ENCODE measurements around the gene TECPR2.

TECPR2 gene, protein sequence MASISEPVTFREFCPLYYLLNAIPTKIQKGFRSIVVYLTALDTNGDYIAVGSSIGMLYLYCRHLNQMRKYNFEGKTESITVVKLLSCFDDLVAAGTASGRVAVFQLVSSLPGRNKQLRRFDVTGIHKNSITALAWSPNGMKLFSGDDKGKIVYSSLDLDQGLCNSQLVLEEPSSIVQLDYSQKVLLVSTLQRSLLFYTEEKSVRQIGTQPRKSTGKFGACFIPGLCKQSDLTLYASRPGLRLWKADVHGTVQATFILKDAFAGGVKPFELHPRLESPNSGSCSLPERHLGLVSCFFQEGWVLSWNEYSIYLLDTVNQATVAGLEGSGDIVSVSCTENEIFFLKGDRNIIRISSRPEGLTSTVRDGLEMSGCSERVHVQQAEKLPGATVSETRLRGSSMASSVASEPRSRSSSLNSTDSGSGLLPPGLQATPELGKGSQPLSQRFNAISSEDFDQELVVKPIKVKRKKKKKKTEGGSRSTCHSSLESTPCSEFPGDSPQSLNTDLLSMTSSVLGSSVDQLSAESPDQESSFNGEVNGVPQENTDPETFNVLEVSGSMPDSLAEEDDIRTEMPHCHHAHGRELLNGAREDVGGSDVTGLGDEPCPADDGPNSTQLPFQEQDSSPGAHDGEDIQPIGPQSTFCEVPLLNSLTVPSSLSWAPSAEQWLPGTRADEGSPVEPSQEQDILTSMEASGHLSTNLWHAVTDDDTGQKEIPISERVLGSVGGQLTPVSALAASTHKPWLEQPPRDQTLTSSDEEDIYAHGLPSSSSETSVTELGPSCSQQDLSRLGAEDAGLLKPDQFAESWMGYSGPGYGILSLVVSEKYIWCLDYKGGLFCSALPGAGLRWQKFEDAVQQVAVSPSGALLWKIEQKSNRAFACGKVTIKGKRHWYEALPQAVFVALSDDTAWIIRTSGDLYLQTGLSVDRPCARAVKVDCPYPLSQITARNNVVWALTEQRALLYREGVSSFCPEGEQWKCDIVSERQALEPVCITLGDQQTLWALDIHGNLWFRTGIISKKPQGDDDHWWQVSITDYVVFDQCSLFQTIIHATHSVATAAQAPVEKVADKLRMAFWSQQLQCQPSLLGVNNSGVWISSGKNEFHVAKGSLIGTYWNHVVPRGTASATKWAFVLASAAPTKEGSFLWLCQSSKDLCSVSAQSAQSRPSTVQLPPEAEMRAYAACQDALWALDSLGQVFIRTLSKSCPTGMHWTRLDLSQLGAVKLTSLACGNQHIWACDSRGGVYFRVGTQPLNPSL (N-terminal part only)

DNA sequence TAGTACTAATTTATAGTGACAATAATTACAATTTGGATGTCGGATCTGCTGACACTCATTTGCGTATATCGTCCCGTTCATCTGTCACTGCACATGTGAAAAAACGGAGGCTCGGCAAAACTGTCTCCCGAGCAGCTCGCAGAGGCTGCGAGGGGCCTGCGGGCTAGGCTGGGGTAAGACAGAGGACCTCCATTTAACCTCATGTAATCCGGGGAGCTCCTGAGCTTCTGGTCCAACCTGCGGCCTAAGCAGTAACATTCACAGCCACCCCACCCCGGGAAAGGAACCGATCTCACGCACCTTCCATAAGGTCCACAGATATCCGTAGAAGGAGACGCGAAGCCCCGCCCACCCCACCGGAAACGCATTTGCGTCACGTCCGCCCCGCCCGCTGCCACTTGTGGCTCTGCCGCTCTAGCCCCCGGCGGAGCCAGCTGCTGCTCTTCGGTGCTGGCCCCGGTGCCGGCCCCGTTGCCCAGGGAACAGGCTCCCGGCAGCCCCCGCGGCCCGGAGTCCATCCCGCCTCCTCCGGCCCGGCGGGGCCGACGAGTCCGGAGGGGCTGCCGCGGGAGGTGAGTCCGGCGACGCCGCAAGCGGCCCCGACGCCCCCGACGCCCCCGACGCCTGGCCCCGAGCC, at the start of gene TECPR2, which contains the start of gene CINP:
TSS of gene TECPR2 (plus strand) at position 397 of the 637 bp plus-strand sequence. CDS start 13,781 bp downstream, outside the sequence.
TSS of gene CINP (minus strand) at position 346 of the 637 bp plus-strand sequence. CDS start at position 307, 39 bp downstream.
- in situ Hi-C loops (cut with MboI; ENCODE audit: low sequenced_read_pairs) = no loop called here

DNA sequence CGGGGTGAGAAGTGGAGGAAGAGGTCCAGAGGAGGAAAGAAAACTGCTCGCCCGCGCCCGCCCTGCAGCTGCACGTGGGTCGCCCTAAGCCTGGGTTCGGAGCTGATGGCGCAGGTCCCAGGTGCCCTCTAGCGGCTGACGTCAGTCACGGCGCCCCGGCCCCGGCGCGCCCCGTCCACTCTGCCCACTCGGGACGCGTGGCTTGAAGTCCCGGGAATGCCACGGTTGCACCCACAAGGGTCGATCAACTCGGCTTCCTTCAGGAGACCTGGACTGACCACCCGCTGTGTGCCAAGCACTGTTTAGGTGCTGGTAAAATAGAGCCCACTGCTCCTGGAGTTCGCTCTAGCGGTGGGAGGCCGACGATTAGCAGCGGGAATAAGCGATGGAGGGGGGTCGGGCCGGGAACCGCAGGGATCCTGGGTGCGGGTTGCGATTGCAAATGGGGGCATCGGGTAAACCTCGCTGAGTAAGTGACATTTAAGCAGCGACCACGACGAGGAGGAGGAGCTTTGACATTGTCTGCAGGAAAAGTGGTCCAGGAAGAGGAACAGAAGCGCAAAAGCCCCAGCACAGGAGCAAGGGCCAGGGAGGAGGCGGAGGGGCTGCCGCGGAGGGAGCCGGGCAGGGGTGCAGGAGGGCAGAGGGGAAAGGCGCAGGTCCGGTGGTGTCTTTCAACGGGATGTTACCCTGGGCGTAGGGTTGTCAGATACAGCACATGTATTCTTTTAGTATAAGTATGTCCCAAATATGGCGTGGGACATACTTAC, 48.3 kb upstream of the TECPR2 start:
- in situ Hi-C loops (cut with MboI; ENCODE audit: low sequenced_read_pairs) = loop anchor here (25.0 kb wide), 1 partner anchor 252 kb away; no protein-coding TSS in a partner anchor

DNA sequence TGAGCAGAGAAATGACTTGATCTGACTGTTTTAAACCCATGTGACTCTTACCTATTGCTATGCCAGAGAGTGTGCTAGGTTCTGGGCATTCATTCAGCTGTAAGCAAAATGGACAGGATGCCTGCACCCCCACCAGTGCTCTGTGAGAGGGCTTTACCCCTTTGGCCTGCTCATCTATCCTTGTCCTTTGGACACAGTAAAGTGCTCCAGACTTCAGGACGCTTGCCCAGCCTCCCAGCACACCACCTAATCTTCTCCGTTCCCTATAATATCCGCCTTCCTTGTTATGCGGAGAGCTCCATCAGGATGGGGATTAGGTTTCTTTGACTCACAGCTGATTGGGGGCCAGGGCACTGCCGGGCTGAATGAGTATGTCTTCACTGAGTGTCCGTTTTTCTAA, 47.6 kb upstream of the TECPR2 start:
- in situ Hi-C loops (cut with MboI; ENCODE audit: low sequenced_read_pairs) = loop anchor here (25.0 kb wide), 1 partner anchor 253 kb away; no protein-coding TSS in a partner anchor

DNA sequence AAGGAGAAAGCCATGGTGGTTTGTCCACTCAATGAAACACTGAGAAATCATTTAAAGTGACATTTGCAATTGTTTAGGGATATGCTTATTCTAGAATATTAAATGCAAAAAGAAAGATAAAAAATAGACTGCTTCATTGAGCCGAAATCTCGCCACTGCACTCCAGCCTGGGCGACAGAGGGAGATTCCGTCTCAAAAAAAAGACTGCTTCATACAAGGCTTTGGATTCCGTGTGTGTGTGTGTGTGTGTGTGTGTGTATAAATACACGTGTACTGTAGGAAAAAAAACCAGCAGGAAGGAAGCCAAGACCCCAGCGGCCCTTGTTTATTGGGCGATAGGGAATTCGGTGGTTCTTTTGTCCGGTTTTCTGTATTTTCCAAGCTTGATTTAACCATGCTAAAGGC, 46.4 kb upstream of the TECPR2 start:
- in situ Hi-C loops (cut with MboI; ENCODE audit: low sequenced_read_pairs) = loop anchor here (25.0 kb wide), 1 partner anchor 254 kb away; no protein-coding TSS in a partner anchor

DNA sequence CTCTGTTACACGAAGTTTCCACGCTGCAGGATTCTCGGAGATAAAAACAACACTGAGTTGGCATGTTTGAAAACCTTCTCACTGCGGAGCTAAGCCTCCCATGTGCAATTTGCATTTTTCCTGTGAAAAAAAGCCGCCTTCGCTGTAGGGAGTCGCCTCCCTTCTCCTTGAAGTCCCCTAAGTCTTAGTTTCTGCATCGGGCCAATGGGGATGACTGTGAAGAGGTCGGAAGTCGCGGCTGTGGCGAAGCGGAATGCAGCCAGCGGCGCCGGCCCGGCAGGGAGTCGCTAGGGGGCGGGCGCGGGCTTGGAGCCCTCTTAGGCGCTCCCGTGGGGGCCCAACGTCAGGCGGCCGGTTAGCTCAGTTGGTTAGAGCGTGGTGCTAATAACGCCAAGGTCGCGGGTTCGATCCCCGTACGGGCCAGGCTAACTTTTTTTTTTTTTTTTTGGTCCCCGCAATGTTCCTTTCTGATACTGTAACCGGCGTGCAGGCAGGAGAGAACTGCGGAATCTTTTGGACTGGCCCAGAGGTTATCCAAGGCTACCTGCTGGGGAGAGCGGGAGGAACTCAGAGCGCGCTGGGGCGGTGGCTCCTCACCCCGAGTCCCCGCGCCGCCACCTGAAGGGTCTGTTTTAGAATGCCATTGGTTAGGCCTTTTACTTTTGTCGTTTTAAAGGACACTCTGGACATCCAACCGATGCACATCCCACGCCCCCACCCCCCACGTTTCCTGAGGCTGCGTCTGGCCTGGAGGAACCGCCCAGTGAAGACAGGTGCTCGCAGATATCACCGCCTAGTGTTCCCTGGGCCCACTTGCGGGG, 45.8 kb upstream of the TECPR2 start:
- in situ Hi-C loops (cut with MboI; ENCODE audit: low sequenced_read_pairs) = loop anchor here (25.0 kb wide), 1 partner anchor 255 kb away; no protein-coding TSS in a partner anchor

DNA sequence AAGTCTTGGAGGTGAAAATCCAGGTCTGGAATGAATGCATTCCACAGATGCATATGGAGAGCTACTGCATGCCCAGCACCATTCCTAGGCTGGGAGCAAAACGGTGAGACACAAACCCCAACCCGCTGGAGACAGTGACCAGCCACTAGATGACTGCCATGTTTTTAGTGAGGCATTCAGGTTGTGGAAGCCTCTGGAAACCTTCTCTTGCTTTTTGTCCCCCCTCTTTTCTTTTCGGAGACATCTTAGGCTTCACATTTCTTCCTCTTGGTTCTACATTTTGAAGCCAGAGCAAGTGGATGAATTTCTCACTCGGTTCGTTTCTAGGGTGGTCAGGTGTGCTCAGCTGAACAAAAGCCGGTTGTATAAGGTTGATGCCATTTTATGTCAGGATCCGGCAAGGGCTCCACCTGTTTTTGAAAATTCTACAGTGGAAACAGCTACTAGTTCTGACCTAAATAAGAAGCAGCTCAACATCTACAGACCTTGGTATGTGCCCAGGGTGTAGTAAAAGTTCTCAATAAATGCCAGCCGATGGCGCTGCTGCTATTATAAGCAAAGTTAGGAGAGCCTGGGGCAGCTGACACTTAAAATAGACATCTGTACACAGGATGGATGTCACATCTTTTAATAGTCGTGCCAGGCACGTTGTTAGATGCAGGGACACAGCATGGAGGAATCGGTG, 45.0 kb upstream of the TECPR2 start:
- in situ Hi-C loops (cut with MboI; ENCODE audit: low sequenced_read_pairs) = loop anchor here (25.0 kb wide), 1 partner anchor 255 kb away; no protein-coding TSS in a partner anchor

DNA sequence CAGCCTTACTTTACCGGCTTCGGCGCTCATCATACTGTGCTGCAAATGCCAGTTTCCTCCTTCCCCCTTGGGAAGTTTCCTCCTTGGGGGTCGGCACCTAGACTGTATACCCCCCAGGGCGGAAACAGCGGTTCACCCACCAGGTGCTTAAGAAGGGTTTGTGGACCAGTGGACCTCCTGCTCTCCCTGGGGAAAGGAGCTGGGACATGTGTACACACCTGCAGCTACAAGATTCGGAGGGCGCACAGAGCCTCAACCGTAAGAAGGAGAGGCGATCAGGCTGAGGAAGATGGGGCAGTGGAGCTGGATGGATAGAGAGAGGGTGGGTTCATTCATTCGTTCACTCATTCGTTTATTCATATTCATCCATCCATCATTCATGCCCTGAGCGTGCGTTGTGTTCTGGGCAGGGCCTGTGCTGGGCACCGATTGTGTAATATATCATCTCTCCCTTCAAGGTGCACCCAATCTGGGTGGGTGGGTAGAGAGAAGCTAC, 43.9 kb upstream of the TECPR2 start:
- in situ Hi-C loops (cut with MboI; ENCODE audit: low sequenced_read_pairs) = loop anchor here (25.0 kb wide), 1 partner anchor 257 kb away; no protein-coding TSS in a partner anchor

DNA sequence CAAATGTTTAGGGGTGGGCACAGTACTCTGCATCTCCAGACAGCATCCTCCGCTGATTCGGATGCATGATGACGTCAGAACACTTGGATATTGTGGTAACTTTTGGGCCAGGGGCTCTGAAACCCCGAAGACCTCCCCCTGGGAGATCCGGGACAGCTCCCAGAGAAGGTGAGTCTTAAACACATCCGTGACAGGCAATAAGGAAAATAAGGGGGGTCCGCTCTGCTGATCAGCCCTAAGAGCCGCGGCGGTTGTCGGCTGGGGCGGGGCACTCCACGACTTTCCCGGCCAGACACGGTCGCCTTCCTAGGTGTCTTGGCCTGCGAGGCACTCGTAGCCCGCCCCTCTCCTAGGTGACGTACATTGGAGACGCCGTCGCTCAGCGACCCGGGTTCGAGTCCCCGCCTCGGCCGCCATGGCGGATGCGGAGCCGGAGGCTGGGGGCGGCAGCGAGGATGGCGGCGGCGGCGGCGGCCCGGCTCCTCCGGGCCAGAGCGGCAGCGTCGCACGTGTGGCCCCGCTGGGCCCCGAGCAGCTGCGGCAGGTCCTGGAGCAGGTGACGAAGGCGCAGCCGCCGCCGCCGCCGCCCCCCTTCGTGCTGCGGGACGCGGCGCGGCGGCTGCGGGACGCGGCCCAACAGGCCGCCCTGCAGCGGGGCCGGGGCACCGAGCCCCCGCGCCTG, 43.2 kb upstream of the TECPR2 start, which contains the start of gene ZNF839:
TSS of gene ZNF839 (plus strand) at position 396 of the 682 bp plus-strand sequence. CDS start at position 416, 20 bp downstream.
- in situ Hi-C loops (cut with MboI; ENCODE audit: low sequenced_read_pairs) = loop anchor here (25.0 kb wide), 1 partner anchor 257 kb away; no protein-coding TSS in a partner anchor

DNA sequence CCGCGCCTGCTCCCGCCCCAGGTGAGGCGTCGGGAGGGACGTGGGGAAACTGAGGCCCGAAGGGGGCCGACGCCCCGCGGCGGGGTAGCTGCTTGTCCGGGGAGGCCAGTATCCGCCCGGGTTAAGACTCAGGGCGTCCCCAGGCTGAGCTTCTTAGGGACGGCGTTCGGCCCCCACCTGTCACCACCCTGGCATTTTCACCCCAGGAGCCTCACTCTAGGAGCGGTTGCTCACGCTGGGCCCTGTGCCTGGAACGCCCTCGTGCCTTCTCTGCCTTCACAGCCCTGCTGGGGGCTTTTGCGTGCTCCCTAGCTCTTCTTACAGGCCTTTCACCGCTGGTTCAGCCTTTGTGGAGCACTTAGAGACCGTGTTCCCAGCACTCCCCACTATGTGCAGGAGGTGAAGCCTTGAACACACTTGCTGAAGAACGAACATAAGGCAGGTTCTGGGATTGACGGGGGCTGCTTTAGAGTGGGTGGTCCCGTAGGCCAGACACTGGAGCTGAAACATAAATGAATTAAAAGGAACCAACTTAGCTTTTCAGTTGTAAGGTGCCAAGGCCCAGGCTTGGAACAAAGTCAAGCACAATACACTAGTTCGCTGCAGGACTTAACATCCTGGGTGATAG, 42.6 kb upstream of the TECPR2 start:
- in situ Hi-C loops (cut with MboI; ENCODE audit: low sequenced_read_pairs) = loop anchor here (25.0 kb wide), 1 partner anchor 258 kb away; no protein-coding TSS in a partner anchor

DNA sequence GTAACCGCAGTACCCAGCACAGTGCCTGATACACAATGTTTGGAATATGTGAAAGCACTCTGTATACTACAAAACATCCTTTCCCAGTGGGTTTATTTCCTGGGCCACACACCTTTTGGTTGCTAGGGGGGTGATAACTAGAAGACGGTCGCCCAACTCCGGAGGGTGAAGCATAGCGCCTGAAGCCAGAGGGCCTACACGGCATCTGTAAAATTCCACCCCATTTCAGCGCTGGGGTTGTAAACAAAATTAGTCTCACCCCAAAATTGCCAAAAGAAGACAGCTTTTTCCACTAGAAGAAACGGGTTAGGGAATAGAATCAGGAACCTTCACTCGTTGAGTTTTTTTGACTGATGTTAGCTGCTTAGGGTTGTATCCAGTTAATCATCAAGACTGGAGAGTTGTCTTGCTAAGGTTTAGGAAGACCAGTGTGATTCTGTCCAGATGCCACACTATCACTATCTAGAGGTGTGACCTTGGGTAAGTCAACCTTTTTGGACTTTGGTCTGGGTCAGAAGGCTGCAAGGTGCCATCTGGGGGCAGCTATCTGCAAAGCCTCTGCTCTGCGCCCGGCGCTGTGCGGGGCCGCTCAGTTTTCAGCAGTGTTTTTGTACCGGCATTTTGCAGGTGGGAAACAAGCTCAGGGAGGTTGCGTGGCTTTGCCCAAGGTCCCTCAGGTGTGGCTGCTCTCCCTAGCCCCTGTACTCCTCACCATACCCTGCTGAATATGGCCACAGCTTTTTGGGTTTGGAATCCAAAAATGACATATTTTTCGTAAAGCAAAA, 41.9 kb upstream of the TECPR2 start:
- in situ Hi-C loops (cut with MboI; ENCODE audit: low sequenced_read_pairs) = loop anchor here (25.0 kb wide), 1 partner anchor 259 kb away; no protein-coding TSS in a partner anchor

DNA sequence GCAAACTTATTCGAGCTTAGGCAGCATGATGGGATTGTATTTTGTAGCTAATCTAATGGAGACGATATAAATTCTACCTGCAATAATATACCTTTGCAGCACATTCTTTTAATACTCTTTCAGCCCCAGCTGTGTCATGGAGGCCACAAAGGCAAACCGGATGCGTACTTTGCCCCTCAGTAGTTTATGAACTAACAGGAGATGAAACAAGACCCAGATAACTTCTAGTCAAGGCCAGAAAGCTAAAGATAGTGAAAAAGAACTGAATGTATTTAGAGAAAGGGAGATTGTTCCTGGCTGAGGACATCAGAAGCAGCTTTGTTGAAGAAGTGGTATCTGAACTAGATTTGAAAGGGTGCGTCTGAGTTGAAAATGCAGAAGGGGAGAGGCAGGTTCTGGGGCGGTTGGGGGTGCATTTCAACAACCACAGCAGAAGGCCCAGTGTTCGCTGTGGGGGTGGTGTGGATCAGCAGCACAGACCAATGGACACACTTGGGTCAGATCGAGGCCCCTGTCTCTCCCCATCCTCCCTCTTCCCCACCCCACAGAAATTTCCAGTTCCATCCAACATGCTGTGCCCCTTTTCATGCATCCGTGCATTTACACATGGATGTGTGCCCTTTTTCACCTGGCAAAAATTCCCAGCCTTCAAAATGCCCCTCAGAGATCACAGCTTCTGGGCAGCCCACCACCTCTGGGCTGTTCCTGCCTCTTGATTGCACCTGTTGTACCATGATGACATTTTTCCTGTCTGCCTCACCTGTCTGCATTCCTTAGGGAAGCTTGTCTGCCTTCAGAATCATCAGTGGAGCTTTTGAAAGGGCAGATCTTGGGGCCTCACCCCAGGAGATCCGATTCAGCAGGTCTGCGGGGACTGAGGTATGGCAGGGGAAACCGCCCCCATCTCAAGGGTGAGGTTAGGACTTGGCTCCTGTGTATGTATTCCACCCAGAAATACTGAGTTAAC, 41.0 kb upstream of the TECPR2 start:
- in situ Hi-C loops (cut with MboI; ENCODE audit: low sequenced_read_pairs) = loop anchor here (25.0 kb wide), 1 partner anchor 259 kb away; no protein-coding TSS in a partner anchor

DNA sequence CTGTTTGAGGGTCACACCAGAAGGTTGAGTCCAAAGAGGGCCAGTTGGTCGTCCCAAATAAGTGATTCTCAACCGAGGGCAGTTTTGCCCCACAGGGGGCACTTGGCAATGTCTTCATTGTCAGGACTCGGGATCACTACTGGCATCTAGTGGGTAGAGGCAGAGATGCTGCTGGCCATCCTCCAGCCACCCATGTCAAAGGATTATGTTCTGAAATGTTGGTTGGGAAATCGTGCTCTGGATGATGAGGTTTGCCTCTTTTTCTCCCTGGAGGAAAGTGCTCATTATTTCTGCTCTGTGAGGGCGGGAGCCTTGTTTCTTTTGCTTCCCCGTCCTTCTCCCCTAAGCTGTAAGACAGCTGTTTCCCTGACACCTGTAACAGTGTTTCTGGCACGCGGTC, 39.6 kb upstream of the TECPR2 start:
- in situ Hi-C loops (cut with MboI; ENCODE audit: low sequenced_read_pairs) = loop anchor here (25.0 kb wide), 1 partner anchor 261 kb away; no protein-coding TSS in a partner anchor

DNA sequence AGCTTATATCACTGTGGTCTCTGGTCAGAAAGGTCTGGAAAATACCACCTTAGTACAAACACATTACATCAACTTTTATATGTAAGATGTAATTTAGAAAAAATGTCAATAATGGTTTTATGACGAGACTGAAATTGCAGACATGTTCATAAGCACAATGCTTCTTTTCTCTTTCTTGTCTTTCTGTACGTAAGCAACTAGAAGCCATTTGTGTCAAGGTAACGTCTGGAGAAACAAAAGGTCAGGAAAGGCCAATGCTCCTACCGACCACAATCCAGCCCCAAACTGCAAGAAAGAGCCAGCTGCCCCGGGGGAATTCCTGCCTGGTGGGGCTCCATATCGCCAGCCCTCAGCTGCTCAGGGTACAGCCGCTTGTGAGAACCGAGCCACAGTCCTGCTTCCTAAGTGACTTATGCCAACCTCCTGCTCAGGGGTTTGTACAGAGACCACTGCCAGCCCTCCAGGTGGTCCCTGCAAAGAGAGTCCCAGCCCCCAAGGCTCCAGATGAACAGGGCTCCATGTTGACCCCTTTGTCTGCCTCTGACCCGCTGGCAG, 36.9 kb upstream of the TECPR2 start:
- in situ Hi-C loops (cut with MboI; ENCODE audit: low sequenced_read_pairs) = no loop called here

DNA sequence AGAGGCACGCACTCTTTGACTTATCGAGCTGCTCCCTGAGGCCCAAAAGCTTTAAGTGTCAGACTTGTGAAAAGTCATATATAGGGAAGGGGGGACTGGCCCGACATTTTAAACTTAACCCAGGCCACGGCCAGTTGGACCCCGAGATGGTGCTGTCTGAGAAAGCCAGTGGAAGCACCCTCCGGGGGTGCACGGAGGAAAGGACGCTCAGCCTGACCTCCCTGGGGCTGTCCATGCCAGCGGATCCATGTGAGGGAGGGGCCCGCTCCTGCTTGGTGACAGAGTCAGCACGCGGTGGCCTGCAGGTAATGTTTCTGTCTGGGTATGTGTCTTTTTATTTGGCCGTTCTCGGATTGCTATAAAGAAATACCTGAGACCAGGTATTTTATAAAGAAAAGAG, 36.2 kb upstream of the TECPR2 start:
- in situ Hi-C loops (cut with MboI; ENCODE audit: low sequenced_read_pairs) = no loop called here

Data from HL-60/S4 treated with retinoic acid at 250 ng/mL for 4 days and 3 days (cell line).